Neural crest cell (in vitro differentiated cells): ENCODE measurements around the gene STKLD1. TPM values are rescaled to one million over a fixed set of nuclear protein-coding genes. Genes with fewer than 3 reads are reported as not detected.

Source experiments
- DNase-seq: peaks from one replicate; pipeline ENCODE4 v3.0.0; 2021; ENCODE audit warnings: low read depth, mixed read lengths, low spot score
- H3K27ac Mint-ChIP-seq: one replicate; pipeline ENCODE4 v1.8.0; 2021; ENCODE audit warnings: mild to moderate bottlenecking, mixed read lengths; ENCODE audit not compliant: unreplicated experiment
- H3K27me3 Mint-ChIP-seq: 2 replicates; pipeline ENCODE4 v1.8.0; 2021; ENCODE audit warnings: low read depth, mild to moderate bottlenecking, mixed read lengths
- H3K36me3 Mint-ChIP-seq: 2 replicates; pipeline ENCODE4 v1.8.0; 2021; ENCODE audit warnings: low read depth, mild to moderate bottlenecking, mixed read lengths
- H3K4me1 Mint-ChIP-seq: 2 replicates; pipeline ENCODE4 v1.8.0; 2021; ENCODE audit warnings: mixed read lengths
- H3K4me3 Mint-ChIP-seq: one replicate; pipeline ENCODE4 v1.8.0; 2021; ENCODE audit warnings: mild to moderate bottlenecking, mixed read lengths
- H3K9me3 Mint-ChIP-seq: 2 replicates; pipeline ENCODE4 v1.8.0; 2021; ENCODE audit warnings: mixed read lengths
- total RNA-seq: library from RNA; stranded (reverse); gene quantifications from 2 replicates; pipeline ENCODE4 v1.2.1, GENCODE V29; 2021
- TF ChIP-seq, protein P1 (sequence below): fragments of 200-600 bp; sonication (generic); conservative IDR thresholded peaks from 2 replicates; pipeline ENCODE4 v1.5.0; 2021; ENCODE audit warnings: antibody characterized with exemption, mild to moderate bottlenecking

STKLD1 gene
- total RNA-seq, 1 donor from 2014 or later, result 2.9 TPM

DNA sequence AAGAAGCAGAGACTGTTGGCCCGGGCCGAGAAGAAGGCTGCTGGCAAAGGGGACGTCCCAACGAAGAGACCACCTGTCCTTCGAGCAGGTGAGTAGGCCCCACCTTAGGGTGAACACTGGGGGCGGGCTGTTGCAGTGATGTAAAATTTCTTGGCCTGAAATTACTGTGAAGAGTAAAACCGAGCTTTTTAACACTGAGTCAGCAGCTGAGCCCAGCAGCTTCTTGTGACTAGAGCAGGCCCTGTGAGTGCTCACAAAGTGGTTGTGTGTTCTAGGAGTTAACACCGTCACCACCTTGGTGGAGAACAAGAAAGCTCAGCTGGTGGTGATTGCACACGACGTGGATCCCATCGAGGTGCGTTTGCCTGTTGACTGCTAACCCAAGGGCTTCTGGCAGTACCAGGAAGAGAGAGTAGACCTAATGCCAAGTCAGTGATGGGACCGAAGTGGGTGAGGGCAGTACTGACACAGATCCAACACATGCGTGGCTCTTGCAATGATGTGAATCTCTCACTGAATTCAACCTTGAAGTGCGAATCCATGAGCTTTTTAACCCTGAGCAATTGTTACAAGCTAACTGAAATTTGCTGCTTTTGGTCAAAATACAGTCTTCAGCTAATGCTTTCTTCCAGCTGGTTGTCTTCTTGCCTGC lies 26.1 kb upstream of the STKLD1 start:
- Mint-ChIP-seq H3K27me3 (peaks cover 4% of the 10 kb centered on the region), H3K27ac (peak overlapping the region; percentile 35), H3K4me1 (peaks cover 38% of the 10 kb centered on the region), H3K36me3 (peaks cover 39% of the 10 kb centered on the region), H3K9me3 (no peaks in the 10 kb centered on the region), H3K4me3 (peak overlapping the region; percentile 96)
- no peak for DNase-seq
- TF ChIP-seq, protein P1, sequence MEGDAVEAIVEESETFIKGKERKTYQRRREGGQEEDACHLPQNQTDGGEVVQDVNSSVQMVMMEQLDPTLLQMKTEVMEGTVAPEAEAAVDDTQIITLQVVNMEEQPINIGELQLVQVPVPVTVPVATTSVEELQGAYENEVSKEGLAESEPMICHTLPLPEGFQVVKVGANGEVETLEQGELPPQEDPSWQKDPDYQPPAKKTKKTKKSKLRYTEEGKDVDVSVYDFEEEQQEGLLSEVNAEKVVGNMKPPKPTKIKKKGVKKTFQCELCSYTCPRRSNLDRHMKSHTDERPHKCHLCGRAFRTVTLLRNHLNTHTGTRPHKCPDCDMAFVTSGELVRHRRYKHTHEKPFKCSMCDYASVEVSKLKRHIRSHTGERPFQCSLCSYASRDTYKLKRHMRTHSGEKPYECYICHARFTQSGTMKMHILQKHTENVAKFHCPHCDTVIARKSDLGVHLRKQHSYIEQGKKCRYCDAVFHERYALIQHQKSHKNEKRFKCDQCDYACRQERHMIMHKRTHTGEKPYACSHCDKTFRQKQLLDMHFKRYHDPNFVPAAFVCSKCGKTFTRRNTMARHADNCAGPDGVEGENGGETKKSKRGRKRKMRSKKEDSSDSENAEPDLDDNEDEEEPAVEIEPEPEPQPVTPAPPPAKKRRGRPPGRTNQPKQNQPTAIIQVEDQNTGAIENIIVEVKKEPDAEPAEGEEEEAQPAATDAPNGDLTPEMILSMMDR, result no peak

DNA sequence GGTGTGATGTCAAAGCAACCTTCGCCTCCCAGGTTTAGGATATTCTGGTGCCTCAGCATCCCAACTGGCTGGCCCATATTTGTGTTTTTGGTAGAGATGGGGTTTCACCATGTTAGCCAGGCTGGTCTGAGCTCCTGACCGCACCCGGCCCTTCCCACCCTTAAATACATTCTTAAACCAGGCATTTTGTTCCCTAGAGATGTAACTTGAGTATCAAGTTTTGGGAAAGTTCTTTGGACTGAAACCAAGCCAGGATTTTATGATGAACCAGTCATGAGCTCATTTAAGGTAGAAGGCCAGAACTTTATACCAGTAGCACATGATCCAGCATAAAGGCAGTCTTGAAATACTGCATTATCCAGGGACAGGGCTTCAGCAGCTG lies 24.6 kb upstream of the STKLD1 start:
- DNase-seq, result no peak
- peak overlapping the region; percentile 96 for H3K4me3 Mint-ChIP-seq
- peaks cover 35% of the 10 kb centered on the region for H3K4me1 Mint-ChIP-seq
- TF ChIP-seq, protein P1, result no peak
- H3K27me3 Mint-ChIP-seq, result peaks cover 9% of the 10 kb centered on the region
- no peak overlapping the region for H3K27ac Mint-ChIP-seq
- H3K9me3 Mint-ChIP-seq, result no peaks in the 10 kb centered on the region
- peaks cover 39% of the 10 kb centered on the region for H3K36me3 Mint-ChIP-seq

DNA sequence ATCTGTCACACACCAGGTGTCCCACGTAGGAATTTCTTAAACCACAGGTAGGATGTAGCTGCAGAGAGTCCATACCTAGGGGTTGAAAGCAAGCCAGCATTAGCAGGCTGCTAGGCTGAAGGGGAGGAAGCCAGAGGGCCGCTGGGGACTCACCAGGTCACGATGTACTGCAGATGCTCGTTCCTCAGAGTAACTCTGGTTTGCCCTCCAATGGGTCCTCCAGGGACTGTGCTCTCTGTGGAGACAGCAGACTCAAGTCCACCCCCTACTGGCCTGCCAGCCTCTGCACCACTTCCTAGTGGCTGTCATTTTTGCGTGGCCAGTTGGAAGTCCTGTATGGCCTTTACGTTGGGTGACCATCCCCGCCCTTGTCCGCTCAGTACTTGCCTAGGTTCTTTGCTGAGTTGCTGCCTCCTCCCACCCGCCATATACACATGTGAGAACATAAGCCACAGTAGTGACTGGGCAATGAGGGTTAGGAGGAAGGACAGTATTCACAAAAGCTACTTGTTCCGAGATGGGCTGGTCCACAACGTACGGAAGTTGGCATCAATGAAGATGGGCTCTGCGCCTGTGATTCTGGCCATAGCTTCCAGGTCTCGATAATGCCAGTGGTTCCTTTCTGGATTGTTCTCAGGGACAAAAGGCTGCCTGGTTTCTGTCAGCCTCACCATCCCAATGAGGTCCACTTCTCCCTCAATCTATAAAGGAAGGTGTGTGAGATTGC lies 24.1 kb upstream of the STKLD1 start:
- TF ChIP-seq, protein P1, result peak; percentile 63
- peaks cover 39% of the 10 kb centered on the region for H3K36me3 Mint-ChIP-seq
- H3K27ac Mint-ChIP-seq, result no peak overlapping the region

DNA sequence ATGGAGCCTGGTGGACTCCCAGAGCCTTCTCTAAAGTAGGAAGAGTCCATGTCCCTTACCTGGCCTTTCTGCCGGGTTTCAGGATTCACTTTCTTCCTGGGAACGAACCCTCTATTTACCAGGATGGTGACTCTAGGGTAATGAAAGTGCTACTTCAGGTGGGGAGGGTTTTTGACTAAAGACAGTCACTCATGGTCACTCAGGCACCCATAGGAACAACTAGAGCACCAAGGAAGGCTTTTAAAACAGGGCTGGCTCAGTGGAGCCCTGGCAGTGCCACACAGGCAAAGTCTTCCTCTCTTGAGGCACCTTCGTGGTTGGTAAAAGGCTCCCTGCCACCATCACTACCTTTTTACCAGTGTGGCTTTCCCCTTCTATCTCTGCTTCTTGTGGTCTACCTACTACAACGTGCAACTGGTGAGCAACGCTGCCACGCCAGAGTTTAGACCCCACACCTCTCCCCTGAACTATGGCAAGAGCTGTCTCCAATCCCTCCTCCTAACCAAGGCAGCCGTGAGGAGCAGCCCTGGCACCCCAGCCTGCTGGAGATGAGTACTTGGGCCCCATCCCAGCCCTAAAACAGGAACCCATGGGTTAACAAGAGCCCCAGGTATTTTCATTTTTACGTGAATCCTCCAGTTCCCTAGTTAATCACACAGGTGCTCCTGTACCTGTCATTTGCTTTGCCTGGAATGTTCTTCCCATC lies 23.4 kb upstream of the STKLD1 start:
- TF ChIP-seq, protein P1, result no peak
- H3K4me3 Mint-ChIP-seq, result peak overlapping the region; percentile 96
- peaks cover 36% of the 10 kb centered on the region for H3K4me1 Mint-ChIP-seq
- H3K27ac Mint-ChIP-seq, result no peak overlapping the region
- no peak for DNase-seq
- H3K36me3 Mint-ChIP-seq, result peaks cover 39% of the 10 kb centered on the region
- no peaks in the 10 kb centered on the region for H3K9me3 Mint-ChIP-seq
- H3K27me3 Mint-ChIP-seq, result peaks cover 9% of the 10 kb centered on the region

More for the DNA sequence above, 24.1 kb upstream of the STKLD1 start:
- DNase-seq, result peak; percentile 42
- no peaks in the 10 kb centered on the region for H3K9me3 Mint-ChIP-seq
- peaks cover 31% of the 10 kb centered on the region for H3K4me1 Mint-ChIP-seq
- H3K27me3 Mint-ChIP-seq, result peaks cover 9% of the 10 kb centered on the region
- peak overlapping the region; percentile 96 for H3K4me3 Mint-ChIP-seq

DNA sequence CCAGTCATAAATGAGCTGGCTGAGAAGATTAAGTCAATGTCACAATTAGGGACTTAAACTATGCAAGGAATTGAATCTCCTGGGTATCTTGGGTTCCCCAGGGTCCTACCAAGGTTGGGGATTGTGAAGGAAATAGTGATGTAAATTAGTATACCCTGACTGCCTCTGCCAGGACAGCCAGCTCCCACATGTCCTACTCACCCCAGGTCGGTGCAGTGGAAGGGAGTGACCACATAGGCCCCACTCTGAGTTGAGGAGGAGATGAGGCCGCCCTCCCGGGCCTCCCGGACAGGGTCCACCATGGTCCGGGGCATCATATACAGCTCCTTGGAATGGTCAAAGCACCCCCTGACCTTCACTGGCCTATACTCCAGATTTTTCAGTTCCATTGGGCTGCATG lies 22.6 kb upstream of the STKLD1 start:
- Mint-ChIP-seq H3K27me3 (peaks cover 5% of the 10 kb centered on the region), H3K4me1 (peaks cover 38% of the 10 kb centered on the region), H3K4me3 (peak overlapping the region; percentile 96), H3K9me3 (no peaks in the 10 kb centered on the region), H3K27ac (no peak overlapping the region), H3K36me3 (peaks cover 33% of the 10 kb centered on the region)
- DNase-seq, result no peak
- TF ChIP-seq, protein P1, result no peak
